ENCODE data around the gene UGT1A5.
A peak's percentile ranks its signal among the peaks of the same experiment; 100 is the strongest.

UGT1A5 gene

GRCh38 chr2:233693963-233694362, 18.7 kb upstream of the UGT1A5 start:
- Histone ChIP-seq H3K4ac (ENCODE audit: low read depth in 1 of 2, low read length in 2 of 2) (no peak overlapping the region), H3K18ac (ENCODE audit: low read depth in 1 of 2, low read length in 2 of 2) (no peak overlapping the region), H2BK12ac (ENCODE audit: low read length in 2 of 2) (no peak overlapping the region), H3K36me3 (ENCODE audit: control insufficient read depth in 1 of 2, insufficient read depth in 2 of 2, low read depth in 1 of 2, low read length in 2 of 2) (no peaks in the 10 kb centered on the region), H3K9ac (ENCODE audit: low read length) (no peak overlapping the region), H3K4me1 (ENCODE audit: control insufficient read depth, insufficient read depth, low read depth, low read length) (no peaks in the 10 kb centered on the region), H2AK5ac (ENCODE audit: low read length, severe bottlenecking) (no peak overlapping the region), H4K91ac (ENCODE audit: low read length) (no peak overlapping the region), H3K14ac (ENCODE audit: low read length in 2 of 2) (no peak overlapping the region), H3K4me3 (ENCODE audit: insufficient read depth in 1 of 2, low read depth in 1 of 2, low read length in 2 of 2) (no peak overlapping the region), H2BK120ac (ENCODE audit: low read depth, low read length) (no peak overlapping the region), H2BK15ac (ENCODE audit: low read depth, poor library complexity, severe bottlenecking) (no peak overlapping the region), H2BK5ac (ENCODE audit: low read depth, low read length, poor library complexity, severe bottlenecking) (no peak overlapping the region), H3K23ac (ENCODE audit: low read length in 2 of 2) (no peak overlapping the region), H3K27me3 (ENCODE audit: control insufficient read depth in 1 of 2, insufficient read depth in 1 of 2, low read length in 2 of 2) (peaks cover 0 to 13% of the 10 kb centered on the region in 2 experiments), H3K27ac (ENCODE audit: low read length, poor library complexity, severe bottlenecking) (no peak overlapping the region), H3K79me1 (replicated peaks; ENCODE audit: low read length, poor library complexity, severe bottlenecking) (no peaks in the 10 kb centered on the region), H2AFZ (ENCODE audit: low read depth, low read length) (no peak overlapping the region), H4K8ac (ENCODE audit: low read length) (no peak overlapping the region), H3K9me3 (ENCODE audit: control insufficient read depth, low read length) (no peaks in the 10 kb centered on the region), H3K4me2 (ENCODE audit: low read length, poor library complexity, severe bottlenecking) (no peak overlapping the region)
- WGBS: 92% methylated on average over 6 of the region's 6 CpGs
- DNase-seq: no peak

- no peak overlapping the region for H3K23ac ChIP-seq (ENCODE audit: low read length in 2 of 2)
- no peak overlapping the region for H2BK120ac ChIP-seq (ENCODE audit: low read depth, low read length)
- H2BK15ac ChIP-seq (ENCODE audit: low read depth, poor library complexity, severe bottlenecking): no peak overlapping the region
- H2AK5ac ChIP-seq (ENCODE audit: low read length, severe bottlenecking): peak overlapping the region; percentile 11
- H4K91ac ChIP-seq (ENCODE audit: low read length): peak overlapping the region; percentile 11
- 84% methylated on average over 4 of the region's 4 CpGs for WGBS
- H3K9me3 ChIP-seq (ENCODE audit: control insufficient read depth, low read length): no peaks in the 10 kb centered on the region
- H3K4me2 ChIP-seq (ENCODE audit: low read length, poor library complexity, severe bottlenecking): no peak overlapping the region
- peak overlapping the region in 1 of 2 experiments; percentile 1 for H3K14ac ChIP-seq (ENCODE audit: low read length in 2 of 2)
- no peak for DNase-seq
- H2AFZ ChIP-seq (ENCODE audit: low read depth, low read length): no peak overlapping the region
- H3K27me3 ChIP-seq (ENCODE audit: control insufficient read depth in 1 of 2, insufficient read depth in 1 of 2, low read length in 2 of 2): peaks cover 0 to 3% of the 10 kb centered on the region in 2 experiments
- no peaks in the 10 kb centered on the region for H3K79me1 ChIP-seq (replicated peaks; ENCODE audit: low read length, poor library complexity, severe bottlenecking)
- H2BK12ac ChIP-seq (ENCODE audit: low read length in 2 of 2): peak overlapping the region; percentile 23 to 38
- H3K27ac ChIP-seq (ENCODE audit: low read length, poor library complexity, severe bottlenecking): no peak overlapping the region
- no peak overlapping the region for H3K4me3 ChIP-seq (ENCODE audit: insufficient read depth in 1 of 2, low read depth in 1 of 2, low read length in 2 of 2)
- H4K8ac ChIP-seq (ENCODE audit: low read length): peak overlapping the region; percentile 19
- H3K4me1 ChIP-seq (ENCODE audit: control insufficient read depth, insufficient read depth, low read depth, low read length): peaks cover 3% of the 10 kb centered on the region
- no peak overlapping the region for H2BK5ac ChIP-seq (ENCODE audit: low read depth, low read length, poor library complexity, severe bottlenecking)
- H3K4ac ChIP-seq (ENCODE audit: low read depth in 1 of 2, low read length in 2 of 2): peak overlapping the region in 1 of 2 experiments; percentile 57
- H3K9ac ChIP-seq (ENCODE audit: low read length): no peak overlapping the region
- H3K18ac ChIP-seq (ENCODE audit: low read depth in 1 of 2, low read length in 2 of 2): peak overlapping the region in 1 of 2 experiments; percentile 64
- H3K36me3 ChIP-seq (ENCODE audit: control insufficient read depth in 1 of 2, insufficient read depth in 2 of 2, low read depth in 1 of 2, low read length in 2 of 2): no peaks in the 10 kb centered on the region
Measured at GRCh38 chr2:233698740-233699139, 14.0 kb upstream of the UGT1A5 start.

- H3K4ac ChIP-seq (ENCODE audit: low read depth in 1 of 2, low read length in 2 of 2): no peak overlapping the region
Measured at GRCh38 chr2:233699424-233700027, 13.2 kb upstream of the UGT1A5 start.

GRCh38 chr2:233700028-233700635, 12.6 kb upstream of the UGT1A5 start:
- Histone ChIP-seq H3K27ac (ENCODE audit: low read length, poor library complexity, severe bottlenecking) (peak overlapping the region; percentile 81), H3K79me1 (replicated peaks; ENCODE audit: low read length, poor library complexity, severe bottlenecking) (no peaks in the 10 kb centered on the region), H2AFZ (ENCODE audit: low read depth, low read length) (no peak overlapping the region), H3K9ac (ENCODE audit: low read length) (peak overlapping the region; percentile 31), H4K91ac (ENCODE audit: low read length) (no peak overlapping the region), H2BK12ac (ENCODE audit: low read length in 2 of 2) (no peak overlapping the region), H3K14ac (ENCODE audit: low read length in 2 of 2) (no peak overlapping the region), H3K27me3 (ENCODE audit: control insufficient read depth in 1 of 2, insufficient read depth in 1 of 2, low read length in 2 of 2) (peaks cover 0 to 3% of the 10 kb centered on the region in 2 experiments), H3K23ac (ENCODE audit: low read length in 2 of 2) (no peak overlapping the region), H3K9me3 (ENCODE audit: control insufficient read depth, low read length) (no peaks in the 10 kb centered on the region), H3K36me3 (ENCODE audit: control insufficient read depth in 1 of 2, insufficient read depth in 2 of 2, low read depth in 1 of 2, low read length in 2 of 2) (no peaks in the 10 kb centered on the region), H3K4me2 (ENCODE audit: low read length, poor library complexity, severe bottlenecking) (no peak overlapping the region), H3K4me3 (ENCODE audit: insufficient read depth in 1 of 2, low read depth in 1 of 2, low read length in 2 of 2) (no peak overlapping the region), H2BK5ac (ENCODE audit: low read depth, low read length, poor library complexity, severe bottlenecking) (peak overlapping the region; percentile 67), H2AK5ac (ENCODE audit: low read length, severe bottlenecking) (peak overlapping the region; percentile 82), H2BK120ac (ENCODE audit: low read depth, low read length) (peak overlapping the region; percentile 42), H2BK15ac (ENCODE audit: low read depth, poor library complexity, severe bottlenecking) (no peak overlapping the region), H3K4ac (ENCODE audit: low read depth in 1 of 2, low read length in 2 of 2) (peak overlapping the region in 1 of 2 experiments; percentile 51), H3K4me1 (ENCODE audit: control insufficient read depth, insufficient read depth, low read depth, low read length) (peaks cover 3% of the 10 kb centered on the region), H3K18ac (ENCODE audit: low read depth in 1 of 2, low read length in 2 of 2) (peak overlapping the region; percentile 57 to 58), H4K8ac (ENCODE audit: low read length) (peak overlapping the region; percentile 71)
- DNase-seq: peak; percentile 78
- 40% methylated on average over 1 of the region's 1 CpG for WGBS

More at GRCh38 chr2:233699424-233700027, 13.2 kb upstream of the UGT1A5 start:
- Histone ChIP-seq H3K4me1 (ENCODE audit: control insufficient read depth, insufficient read depth, low read depth, low read length) (peaks cover 3% of the 10 kb centered on the region), H3K4me2 (ENCODE audit: low read length, poor library complexity, severe bottlenecking) (no peak overlapping the region), H3K14ac (ENCODE audit: low read length in 2 of 2) (no peak overlapping the region), H3K36me3 (ENCODE audit: control insufficient read depth in 1 of 2, insufficient read depth in 2 of 2, low read depth in 1 of 2, low read length in 2 of 2) (no peaks in the 10 kb centered on the region), H3K18ac (ENCODE audit: low read depth in 1 of 2, low read length in 2 of 2) (peak overlapping the region in 1 of 2 experiments; percentile 58), H3K79me1 (replicated peaks; ENCODE audit: low read length, poor library complexity, severe bottlenecking) (no peaks in the 10 kb centered on the region), H4K8ac (ENCODE audit: low read length) (peak overlapping the region; percentile 71), H3K27me3 (ENCODE audit: control insufficient read depth in 1 of 2, insufficient read depth in 1 of 2, low read length in 2 of 2) (peaks cover 0 to 3% of the 10 kb centered on the region in 2 experiments), H2BK120ac (ENCODE audit: low read depth, low read length) (peak overlapping the region; percentile 42), H3K4me3 (ENCODE audit: insufficient read depth in 1 of 2, low read depth in 1 of 2, low read length in 2 of 2) (no peak overlapping the region), H3K9me3 (ENCODE audit: control insufficient read depth, low read length) (no peaks in the 10 kb centered on the region), H2AK5ac (ENCODE audit: low read length, severe bottlenecking) (peak overlapping the region; percentile 82), H3K9ac (ENCODE audit: low read length) (peak overlapping the region; percentile 31), H2BK5ac (ENCODE audit: low read depth, low read length, poor library complexity, severe bottlenecking) (peak overlapping the region; percentile 67), H3K27ac (ENCODE audit: low read length, poor library complexity, severe bottlenecking) (peak overlapping the region; percentile 81), H3K23ac (ENCODE audit: low read length in 2 of 2) (no peak overlapping the region), H2BK12ac (ENCODE audit: low read length in 2 of 2) (peak overlapping the region in 1 of 2 experiments; percentile 66), H4K91ac (ENCODE audit: low read length) (peak overlapping the region; percentile 75), H2BK15ac (ENCODE audit: low read depth, poor library complexity, severe bottlenecking) (no peak overlapping the region), H2AFZ (ENCODE audit: low read depth, low read length) (no peak overlapping the region)
- peak; percentile 38 for DNase-seq
- 76% methylated on average over 5 of the region's 8 CpGs for WGBS
